ENCODE measurements around the gene EBF4.

DNA sequence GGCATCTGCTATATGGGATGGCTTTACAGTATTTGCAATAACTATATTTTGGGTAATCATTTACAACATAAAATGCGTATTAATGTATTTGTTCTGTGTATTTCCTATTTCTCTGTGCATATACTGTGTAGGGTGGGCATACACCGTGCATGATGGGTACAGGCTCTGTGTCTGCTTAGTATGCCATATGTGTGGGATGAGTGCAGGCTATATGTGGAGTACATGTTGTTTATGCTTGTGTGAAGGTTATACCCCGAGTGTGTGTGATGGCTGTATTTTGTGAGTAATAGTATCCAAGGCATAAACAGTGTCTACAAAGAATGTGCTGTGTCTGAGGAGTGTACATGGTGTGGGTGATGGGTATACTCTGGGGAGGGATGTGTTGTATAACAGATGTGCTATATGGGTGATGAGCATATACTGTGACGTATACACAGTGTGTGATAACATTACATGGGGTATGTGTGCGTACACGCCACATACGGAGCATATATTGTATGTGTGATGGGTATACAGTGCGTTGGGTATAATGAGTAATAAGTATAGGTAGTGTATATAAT, 55.2 kb downstream of the EBF4 start:
- no peak for TF ChIP-seq POLR2A (IDR thresholded peaks at IDR 0.05)
- TF ChIP-seq, protein P1, sequence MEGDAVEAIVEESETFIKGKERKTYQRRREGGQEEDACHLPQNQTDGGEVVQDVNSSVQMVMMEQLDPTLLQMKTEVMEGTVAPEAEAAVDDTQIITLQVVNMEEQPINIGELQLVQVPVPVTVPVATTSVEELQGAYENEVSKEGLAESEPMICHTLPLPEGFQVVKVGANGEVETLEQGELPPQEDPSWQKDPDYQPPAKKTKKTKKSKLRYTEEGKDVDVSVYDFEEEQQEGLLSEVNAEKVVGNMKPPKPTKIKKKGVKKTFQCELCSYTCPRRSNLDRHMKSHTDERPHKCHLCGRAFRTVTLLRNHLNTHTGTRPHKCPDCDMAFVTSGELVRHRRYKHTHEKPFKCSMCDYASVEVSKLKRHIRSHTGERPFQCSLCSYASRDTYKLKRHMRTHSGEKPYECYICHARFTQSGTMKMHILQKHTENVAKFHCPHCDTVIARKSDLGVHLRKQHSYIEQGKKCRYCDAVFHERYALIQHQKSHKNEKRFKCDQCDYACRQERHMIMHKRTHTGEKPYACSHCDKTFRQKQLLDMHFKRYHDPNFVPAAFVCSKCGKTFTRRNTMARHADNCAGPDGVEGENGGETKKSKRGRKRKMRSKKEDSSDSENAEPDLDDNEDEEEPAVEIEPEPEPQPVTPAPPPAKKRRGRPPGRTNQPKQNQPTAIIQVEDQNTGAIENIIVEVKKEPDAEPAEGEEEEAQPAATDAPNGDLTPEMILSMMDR (IDR thresholded peaks at IDR 0.05) = no peak
- no peak for TF ChIP-seq POLR2AphosphoS5 (IDR thresholded peaks at IDR 0.05)

Data from prostate gland (tissue), 2 donors.